ENCODE results near the gene SORL1-AS1.

SORL1-AS1 gene

GRCh38 chr11:121460941-121461514 is 8.3 kb upstream of the SORL1-AS1 start:
- H3K4me1 Mint-ChIP-seq, result peaks cover 97% of the 10 kb centered on the region
- TF ChIP-seq ZNF532 (CRISPR knock-in tag; IDR thresholded peaks at IDR 0.05; ENCODE audit: borderline replicate concordance), result no peak
- TF ChIP-seq GABPB1 (CRISPR knock-in tag; IDR thresholded peaks at IDR 0.05), result peak; percentile 38; the same call in 1 of the 2 replicates
- H3K27me3 Mint-ChIP-seq (ENCODE audit: low read depth), result no peaks in the 10 kb centered on the region
- ATAC-seq, result no peak
- H3K4me3 Mint-ChIP-seq, result no peak overlapping the region
- POLR2A ChIA-PET, result no interaction called here
- CTCF ChIA-PET, result interaction anchor here (0.7 kb wide), 2 partner anchors 9 to 14 kb away, joined by 3 read pairs; no protein-coding TSS in a partner anchor
- no peak overlapping the region for H3K27ac Mint-ChIP-seq
- H3K36me3 Mint-ChIP-seq, result peaks cover 3% of the 10 kb centered on the region; the same call in 1 of the 2 replicates
- no peaks in the 10 kb centered on the region for H3K9me3 Mint-ChIP-seq
- no peak for DNase-seq (ENCODE audit: low spot score)

- DNase-seq (ENCODE audit: low spot score) (no peak), ATAC-seq (no peak)
- Mint-ChIP-seq H3K4me1 (peaks cover 94% of the 10 kb centered on the region), H3K36me3 (peaks cover 3% of the 10 kb centered on the region; the same call in 1 of the 2 replicates), H3K27ac (0 out of 2 replicates have a peak overlapping the region, but pooled peaks have one; percentile 34), H3K9me3 (no peaks in the 10 kb centered on the region), H3K4me3 (no peak overlapping the region), H3K27me3 (ENCODE audit: low read depth) (no peaks in the 10 kb centered on the region)
- ChIA-PET CTCF (no interaction called here), POLR2A (no interaction called here)
- TF ChIP-seq TEAD4 (CRISPR knock-in tag; IDR thresholded peaks at IDR 0.05) (no peak), GABPB1 (CRISPR knock-in tag; IDR thresholded peaks at IDR 0.05) (peak; percentile 93)
Observed at GRCh38 chr11:121459413-121460017, 6.7 kb upstream of the SORL1-AS1 start.

GRCh38 chr11:121458551-121458950 is 5.8 kb upstream of the SORL1-AS1 start:
- DNase-seq (ENCODE audit: low spot score) (no peak), ATAC-seq (no peak)
- Mint-ChIP-seq H3K4me3 (no peak overlapping the region), H3K27ac (no peak overlapping the region), H3K9me3 (no peaks in the 10 kb centered on the region), H3K36me3 (peaks cover 3% of the 10 kb centered on the region; the same call in 1 of the 2 replicates), H3K4me1 (peaks cover 94% of the 10 kb centered on the region), H3K27me3 (ENCODE audit: low read depth) (no peaks in the 10 kb centered on the region)
- ChIA-PET CTCF (no interaction called here), POLR2A (no interaction called here)
- TF ChIP-seq ESRRA (CRISPR knock-in tag; IDR thresholded peaks at IDR 0.05; ENCODE audit: borderline replicate concordance) (no peak), ZBTB21 (CRISPR knock-in tag; IDR thresholded peaks at IDR 0.05; ENCODE audit: borderline replicate concordance) (no peak), MLX (CRISPR knock-in tag; IDR thresholded peaks at IDR 0.05) (no peak), ZNF671 (CRISPR knock-in tag; IDR thresholded peaks at IDR 0.05) (no peak), KAT7 (CRISPR knock-in tag; IDR thresholded peaks at IDR 0.05; ENCODE audit: borderline replicate concordance) (no peak), GRHL2 (CRISPR knock-in tag; IDR thresholded peaks at IDR 0.05; ENCODE audit: insufficient replicate concordance, severe bottlenecking) (no peak)

- CTCF ChIA-PET, result interaction anchor here (0.9 to 1.0 kb wide), 2 partner anchors 24 to 134 kb away, joined by 3 to 4 read pairs; no protein-coding TSS in a partner anchor
- Mint-ChIP-seq H3K27ac (peak overlapping the region; percentile 88), H3K4me1 (peaks cover 88% of the 10 kb centered on the region), H3K36me3 (peaks cover 3% of the 10 kb centered on the region; the same call in 1 of the 2 replicates), H3K27me3 (ENCODE audit: low read depth) (no peaks in the 10 kb centered on the region), H3K9me3 (no peaks in the 10 kb centered on the region), H3K4me3 (no peak overlapping the region)
- DNase-seq (ENCODE audit: low spot score) (no peak), ATAC-seq (no peak)
- POLR2A ChIA-PET, result interaction anchor here (1.0 kb wide), 1 partner anchor 9 kb away, joined by 3 read pairs; no protein-coding TSS in a partner anchor
- TF ChIP-seq ZNF121 (CRISPR knock-in tag; IDR thresholded peaks at IDR 0.05), result no peak
- TF ChIP-seq SMAD4 (CRISPR knock-in tag; IDR thresholded peaks at IDR 0.05), result no peak
Observed at GRCh38 chr11:121456816-121457431, 4.2 kb upstream of the SORL1-AS1 start.

Measured in WTC11 (cell line).